Heart left ventricle (tissue), 13 donors: ENCODE measurements around the gene OXSR1.

Experiments used
- CTCF ChIP-seq, 12 donors: fragments of 200-600 bp; sonication (generic) in 4 of 12; IDR thresholded peaks; one replicate each; pipeline versions ENCODE4 v1.5.0 to v1.8.0; 2018 to 2022; ENCODE audit warnings: antibody characterized with exemption in 12 of 12, mild to moderate bottlenecking in 5 of 12
- POLR2A ChIP-seq, 2 donors: fragments of 450-650 bp; IDR thresholded peaks; one replicate each; pipeline ENCODE4 v1.6.1; 2017; ENCODE audit warnings: antibody characterized with exemption in 2 of 2, mild to moderate bottlenecking in 2 of 2, moderate library complexity in 2 of 2
- donor health status: ischemic (EF 13 %, LVEDD 7.1; RV severe dilation, severe dysfunction).
- donor health status: DM: no; HTN: yes; CAD: no.
- donor health status: DM: no; HTN: no; CAD: no.
- donor health status: ischemic (EF 25% LVEDD 6.9; RV normal size, moderate dysfunction).
- donor health status: ischemic (EF 25% LVEDD 5.7; RV mildly dilated, moderate dysfunction).
- donor health status: ischemic (EF 35%, LVEDD 5.7; RV mildly dilated, moderate dysfunction).
- donor health status: nonischemic (EF 11% LVEDD 7.7; RV severe dilation, severe dysfunction).
- donor health status: DM: yes; HTN: yes; CAD: no.
- donor health status: PGD.
- donor health status: ischemic (EF 29% LVEDD 5.4; RV normal size, mild dysfunction).
- donor health status: nonischemic (EF 23%, LVEDD 6.1; RV moderate dilation, normal function).

- TF ChIP-seq CTCF (IDR thresholded peaks at IDR 0.05): no peak
- TF ChIP-seq POLR2A (IDR thresholded peaks at IDR 0.05): no peak
Observed at GRCh38 chr3:38116471-38117162, 48.7 kb upstream of the OXSR1 start.
